Activated CD4-positive, alpha-beta T cell treated with anti-CD3 and anti-CD28 coated beads, Interleukin-2, amount 50 U/mL, for 1 hour (primary cell): ENCODE measurements around the gene DUSP23.

Experiments used
- DNase-seq: peaks from one replicate; pipeline ENCODE4 v3.0.0-alpha.2; 2020

DUSP23 gene

DNA sequence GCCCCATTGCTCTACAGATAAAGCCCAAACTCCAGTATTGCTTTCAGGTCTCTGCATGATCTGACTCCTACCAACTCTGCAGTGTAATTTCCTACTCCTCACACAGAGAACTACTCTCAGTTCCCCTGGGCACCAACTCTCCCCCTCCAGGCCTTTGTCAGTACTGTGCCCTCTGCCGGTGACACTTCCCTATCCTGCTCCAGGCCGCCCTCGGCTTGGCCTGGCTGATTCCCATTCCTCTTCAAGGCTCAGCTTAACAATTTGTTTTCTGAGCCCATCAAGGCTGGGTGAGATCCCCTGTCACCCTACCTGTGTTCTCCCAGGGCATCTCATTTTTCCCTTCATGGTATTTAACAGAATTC, 48.5 kb downstream of the DUSP23 start:
- no peak for DNase-seq

- no peak for DNase-seq
Measured at GRCh38 chr1:159829822-159830465, 49.2 kb downstream of the DUSP23 start.

- DNase-seq = no peak
Measured at GRCh38 chr1:159830722-159831121, 50.0 kb downstream of the DUSP23 start.

- no peak for DNase-seq
Measured at GRCh38 chr1:159831412-159832141, 50.8 kb downstream of the DUSP23 start.
